GM23338 (cell line): ENCODE data around the gene SLC2A6. TPM values are rescaled to one million over a fixed set of nuclear protein-coding genes. Genes with fewer than 3 reads are reported as not detected.

Experiments
- ATAC-seq: fragments of 200-7000 bp; cut with Tn5 transposase; 3 replicates; pipeline ENCODE4 v1.9.1; 2020
- DNase-seq: peaks from one replicate; pipeline ENCODE4 v3.0.0-alpha.2; 2015; ENCODE audit warnings: low spot score
- H2AFZ ChIP-seq: fragments of 200-600 bp; sonication (generic); 2 replicates; pipeline ENCODE4 v1.8.0; 2016; ENCODE audit warnings: antibody characterized with exemption, mild to moderate bottlenecking, moderate library complexity
- H3F3A ChIP-seq: fragments of 200-600 bp; sonication (generic); replicated peaks from 2 replicates; pipeline ENCODE4 v1.8.0; 2017; ENCODE audit warnings: antibody characterized with exemption, mixed run types, low read depth
- H3K27ac ChIP-seq: fragments of 200-600 bp; sonication (generic); 2 replicates; pipeline ENCODE4 v1.6.1; 2016; ENCODE audit warnings: low read depth
- H3K27me3 ChIP-seq: fragments of 200-600 bp; sonication (generic); 2 replicates; pipeline ENCODE4 v1.8.0; 2016; ENCODE audit warnings: mild to moderate bottlenecking, mixed run types, moderate library complexity; ENCODE audit not compliant: insufficient read depth
- H3K36me3 ChIP-seq: fragments of 200-600 bp; sonication (generic); 2 replicates; pipeline ENCODE4 v1.8.0; 2016; ENCODE audit warnings: mild to moderate bottlenecking; ENCODE audit not compliant: insufficient read depth
- H3K4me1 ChIP-seq: fragments of 200-600 bp; sonication (generic); 2 replicates; pipeline ENCODE4 v1.8.0; 2016; ENCODE audit warnings: mild to moderate bottlenecking, moderate library complexity; ENCODE audit not compliant: insufficient read depth
- H3K4me2 ChIP-seq: fragments of 200-600 bp; sonication (generic); 2 replicates; pipeline ENCODE4 v1.7.1; 2017; ENCODE audit warnings: mixed run types
- H3K4me3 ChIP-seq: fragments of 200-600 bp; sonication (generic); 2 replicates; pipeline ENCODE4 v1.6.1; 2016; ENCODE audit warnings: mixed run types
- H3K79me2 ChIP-seq: fragments of 200-600 bp; sonication (generic); replicated peaks from 2 replicates; pipeline ENCODE4 v1.8.0; 2017; ENCODE audit warnings: mild to moderate bottlenecking; ENCODE audit not compliant: insufficient read depth
- H3K9me2 ChIP-seq: fragments of 200-600 bp; sonication (generic); 2 replicates; pipeline ENCODE4 v1.8.0; 2017; ENCODE audit not compliant: insufficient read depth
- H4K20me1 ChIP-seq: fragments of 200-600 bp; sonication (generic); replicated peaks from 2 replicates; pipeline ENCODE4 v1.8.0; 2017; ENCODE audit warnings: mild to moderate bottlenecking; ENCODE audit not compliant: insufficient read depth
- H3K27ac Mint-ChIP-seq: 2 replicates; pipeline ENCODE4 v1.8.0; 2020; ENCODE audit warnings: inconsistent platforms, mild to moderate bottlenecking, moderate library complexity, mixed read lengths
- H3K27me3 Mint-ChIP-seq: 3 replicates; pipeline ENCODE4 v1.8.0; 2022; ENCODE audit warnings: low read depth, mild to moderate bottlenecking, moderate library complexity, mixed read lengths, inconsistent platforms; ENCODE audit not compliant: insufficient read depth, poor library complexity
- H3K36me3 Mint-ChIP-seq: 3 replicates; pipeline ENCODE4 v1.8.0; 2021; ENCODE audit warnings: low read depth, mild to moderate bottlenecking, inconsistent platforms, moderate library complexity, mixed read lengths
- H3K4me1 Mint-ChIP-seq: 3 replicates; pipeline ENCODE4 v1.8.0; 2020; ENCODE audit warnings: mild to moderate bottlenecking, inconsistent platforms, mixed read lengths
- H3K4me3 Mint-ChIP-seq: 3 replicates; pipeline ENCODE4 v1.8.0; 2021; ENCODE audit warnings: moderate library complexity, mild to moderate bottlenecking, inconsistent platforms, mixed read lengths
- H3K9me3 Mint-ChIP-seq: 3 replicates; pipeline ENCODE4 v1.8.0; 2020; ENCODE audit warnings: moderate library complexity, mild to moderate bottlenecking, inconsistent platforms, mixed read lengths
- CREB1 ChIP-seq: fragments of 250-450 bp; sonication (Bioruptor Pico); IDR thresholded peaks from 2 replicates; pipeline ENCODE4 v1.5.0; 2020; ENCODE audit warnings: low read depth, mild to moderate bottlenecking, moderate library complexity
- ETS1 ChIP-seq: IDR thresholded peaks from 2 replicates; pipeline ENCODE4 v1.6.1; 2016; ENCODE audit warnings: antibody characterized with exemption
- EZH2 ChIP-seq: fragments of 200-600 bp; sonication (generic); IDR thresholded peaks from one replicate; pipeline ENCODE4 v1.8.0; 2017; ENCODE audit warnings: antibody characterized with exemption, mild to moderate bottlenecking, low read depth; ENCODE audit not compliant: unreplicated experiment
- EZH2phosphoT487 ChIP-seq: fragments of 200-600 bp; sonication (generic); IDR thresholded peaks from one replicate; pipeline ENCODE4 v1.8.1; 2018; ENCODE audit warnings: antibody characterized with exemption; ENCODE audit not compliant: unreplicated experiment
- JUNB ChIP-seq: IDR thresholded peaks from one replicate; pipeline ENCODE4 v1.6.1; 2016; ENCODE audit warnings: antibody characterized with exemption; ENCODE audit not compliant: unreplicated experiment
- NANOG ChIP-seq: IDR thresholded peaks from 2 replicates; pipeline ENCODE4 v1.6.1; 2016; ENCODE audit warnings: antibody characterized with exemption, borderline replicate concordance
- POLR2AphosphoS5 ChIP-seq: IDR thresholded peaks from 2 replicates; pipeline ENCODE4 v1.6.1; 2016; ENCODE audit warnings: antibody characterized with exemption, low read depth
- STAT1 ChIP-seq: IDR thresholded peaks from one replicate; pipeline ENCODE4 v1.6.1; 2016; ENCODE audit warnings: antibody characterized with exemption; ENCODE audit not compliant: unreplicated experiment
- ZNF114 ChIP-seq: fragments of 250-450 bp; sonication (Bioruptor Pico); IDR thresholded peaks from 2 replicates; pipeline ENCODE4 v1.5.0; 2020; ENCODE audit warnings: mild to moderate bottlenecking, moderate library complexity
- ZNF331 ChIP-seq: fragments of 250-450 bp; sonication (Bioruptor Pico); IDR thresholded peaks from 2 replicates; pipeline ENCODE4 v1.5.0; 2020; ENCODE audit warnings: low read depth, mild to moderate bottlenecking, moderate library complexity
- polyA plus RNA-seq: library from polyadenylated mRNA; unstranded; fragments of >200 nt; fragmentation: Nextera tagmentation; extraction: Ambion mirVana; gene quantifications from 2 replicates; pipeline ENCODE4 v1.2.1, GENCODE V29; 2016
- total RNA-seq: library from RNA; depleted of rRNA; stranded (reverse); fragments of >200 nt; shearing (Covaris generic); gene quantifications from 2 replicates; pipeline ENCODE4 v1.2.3, GENCODE V29; 2014
- TF ChIP-seq, protein P1 (sequence below): IDR thresholded peaks from one replicate; pipeline ENCODE4 v1.6.1; 2018; ENCODE audit warnings: antibody characterized with exemption; ENCODE audit not compliant: unreplicated experiment
- TF ChIP-seq, protein P2 (sequence below), 2 experiments: fragments of 200-600 bp in 1 of 2; sonication (generic) in 1 of 2; conservative IDR thresholded peaks; 2 replicates each; pipeline versions ENCODE4 v1.5.1 to v1.6.1; 2016 to 2017; ENCODE audit warnings: antibody characterized with exemption in 2 of 2, low read depth in 2 of 2, mild to moderate bottlenecking in 2 of 2, moderate library complexity in 1 of 2
- TF ChIP-seq, protein P3 (sequence below): fragments of 250-450 bp; sonication (Bioruptor Pico); IDR thresholded peaks from 2 replicates; pipeline ENCODE4 v1.5.0; 2020; ENCODE audit warnings: mild to moderate bottlenecking, moderate library complexity

SLC2A6 gene
- total and polyA plus RNA-seq, 2 experiments from 2014 or later: 17.5 to 39.3 TPM

DNA sequence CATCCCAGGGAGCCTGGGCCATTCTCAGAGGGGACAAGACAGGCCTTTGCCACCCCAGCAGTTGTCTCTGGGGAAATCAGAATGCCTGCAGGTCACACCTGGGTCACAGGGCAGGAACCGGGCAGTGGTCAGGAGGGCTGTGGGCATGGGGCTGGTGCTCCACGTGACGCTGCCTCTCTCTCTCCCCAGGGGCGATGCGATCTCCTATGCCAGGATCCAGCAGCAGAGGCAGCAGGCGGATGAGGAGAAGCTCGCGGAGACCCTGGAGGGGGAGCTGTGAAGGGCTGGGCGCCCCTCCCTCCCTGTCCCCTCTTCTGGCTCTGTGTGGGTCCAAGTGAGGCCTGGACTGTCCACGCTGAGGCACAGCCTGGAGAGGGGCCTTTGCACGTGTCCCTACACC, 10.5 kb downstream of the SLC2A6 start:
- peaks cover 7% of the 10 kb centered on the region for H3K27me3 Mint-ChIP-seq
- H3K9me3 Mint-ChIP-seq: no peaks in the 10 kb centered on the region
- H4K20me1 ChIP-seq: peaks cover 11% of the 10 kb centered on the region; the same call in 1 of the 2 replicates
- H3K4me2 ChIP-seq: no peak overlapping the region
- ATAC-seq: no peak
- H3K79me2 ChIP-seq: no peaks in the 10 kb centered on the region
- no peak overlapping the region for H3K4me3 Mint-ChIP-seq
- no peaks in the 10 kb centered on the region for H3K27me3 ChIP-seq
- no peaks in the 10 kb centered on the region for H3K4me1 ChIP-seq
- H3K36me3 ChIP-seq: peaks cover 3% of the 10 kb centered on the region; the same call in 1 of the 2 replicates
- H3K27ac ChIP-seq: no peak overlapping the region
- H2AFZ ChIP-seq: no peak overlapping the region
- no peaks in the 10 kb centered on the region for H3K9me2 ChIP-seq
- no peak for DNase-seq
- H3F3A ChIP-seq: peaks cover 6% of the 10 kb centered on the region
- no peak overlapping the region for H3K4me3 ChIP-seq
- TF ChIP-seq, protein P1, sequence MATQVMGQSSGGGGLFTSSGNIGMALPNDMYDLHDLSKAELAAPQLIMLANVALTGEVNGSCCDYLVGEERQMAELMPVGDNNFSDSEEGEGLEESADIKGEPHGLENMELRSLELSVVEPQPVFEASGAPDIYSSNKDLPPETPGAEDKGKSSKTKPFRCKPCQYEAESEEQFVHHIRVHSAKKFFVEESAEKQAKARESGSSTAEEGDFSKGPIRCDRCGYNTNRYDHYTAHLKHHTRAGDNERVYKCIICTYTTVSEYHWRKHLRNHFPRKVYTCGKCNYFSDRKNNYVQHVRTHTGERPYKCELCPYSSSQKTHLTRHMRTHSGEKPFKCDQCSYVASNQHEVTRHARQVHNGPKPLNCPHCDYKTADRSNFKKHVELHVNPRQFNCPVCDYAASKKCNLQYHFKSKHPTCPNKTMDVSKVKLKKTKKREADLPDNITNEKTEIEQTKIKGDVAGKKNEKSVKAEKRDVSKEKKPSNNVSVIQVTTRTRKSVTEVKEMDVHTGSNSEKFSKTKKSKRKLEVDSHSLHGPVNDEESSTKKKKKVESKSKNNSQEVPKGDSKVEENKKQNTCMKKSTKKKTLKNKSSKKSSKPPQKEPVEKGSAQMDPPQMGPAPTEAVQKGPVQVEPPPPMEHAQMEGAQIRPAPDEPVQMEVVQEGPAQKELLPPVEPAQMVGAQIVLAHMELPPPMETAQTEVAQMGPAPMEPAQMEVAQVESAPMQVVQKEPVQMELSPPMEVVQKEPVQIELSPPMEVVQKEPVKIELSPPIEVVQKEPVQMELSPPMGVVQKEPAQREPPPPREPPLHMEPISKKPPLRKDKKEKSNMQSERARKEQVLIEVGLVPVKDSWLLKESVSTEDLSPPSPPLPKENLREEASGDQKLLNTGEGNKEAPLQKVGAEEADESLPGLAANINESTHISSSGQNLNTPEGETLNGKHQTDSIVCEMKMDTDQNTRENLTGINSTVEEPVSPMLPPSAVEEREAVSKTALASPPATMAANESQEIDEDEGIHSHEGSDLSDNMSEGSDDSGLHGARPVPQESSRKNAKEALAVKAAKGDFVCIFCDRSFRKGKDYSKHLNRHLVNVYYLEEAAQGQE: no peak
- TF ChIP-seq JUNB (no peak), STAT1 (no peak), ZNF114 (CRISPR knock-in tag) (no peak), ZNF331 (CRISPR knock-in tag) (no peak), POLR2AphosphoS5 (no peak), CREB1 (no peak), NANOG (no peak), ETS1 (no peak), EZH2phosphoT487 (no peak), EZH2 (no peak)
- TF ChIP-seq, protein P2, sequence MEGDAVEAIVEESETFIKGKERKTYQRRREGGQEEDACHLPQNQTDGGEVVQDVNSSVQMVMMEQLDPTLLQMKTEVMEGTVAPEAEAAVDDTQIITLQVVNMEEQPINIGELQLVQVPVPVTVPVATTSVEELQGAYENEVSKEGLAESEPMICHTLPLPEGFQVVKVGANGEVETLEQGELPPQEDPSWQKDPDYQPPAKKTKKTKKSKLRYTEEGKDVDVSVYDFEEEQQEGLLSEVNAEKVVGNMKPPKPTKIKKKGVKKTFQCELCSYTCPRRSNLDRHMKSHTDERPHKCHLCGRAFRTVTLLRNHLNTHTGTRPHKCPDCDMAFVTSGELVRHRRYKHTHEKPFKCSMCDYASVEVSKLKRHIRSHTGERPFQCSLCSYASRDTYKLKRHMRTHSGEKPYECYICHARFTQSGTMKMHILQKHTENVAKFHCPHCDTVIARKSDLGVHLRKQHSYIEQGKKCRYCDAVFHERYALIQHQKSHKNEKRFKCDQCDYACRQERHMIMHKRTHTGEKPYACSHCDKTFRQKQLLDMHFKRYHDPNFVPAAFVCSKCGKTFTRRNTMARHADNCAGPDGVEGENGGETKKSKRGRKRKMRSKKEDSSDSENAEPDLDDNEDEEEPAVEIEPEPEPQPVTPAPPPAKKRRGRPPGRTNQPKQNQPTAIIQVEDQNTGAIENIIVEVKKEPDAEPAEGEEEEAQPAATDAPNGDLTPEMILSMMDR (conservative IDR thresholded peaks at IDR 0.05; ENCODE audit: low read depth in 2 of 2): no peak
- TF ChIP-seq, protein P3, sequence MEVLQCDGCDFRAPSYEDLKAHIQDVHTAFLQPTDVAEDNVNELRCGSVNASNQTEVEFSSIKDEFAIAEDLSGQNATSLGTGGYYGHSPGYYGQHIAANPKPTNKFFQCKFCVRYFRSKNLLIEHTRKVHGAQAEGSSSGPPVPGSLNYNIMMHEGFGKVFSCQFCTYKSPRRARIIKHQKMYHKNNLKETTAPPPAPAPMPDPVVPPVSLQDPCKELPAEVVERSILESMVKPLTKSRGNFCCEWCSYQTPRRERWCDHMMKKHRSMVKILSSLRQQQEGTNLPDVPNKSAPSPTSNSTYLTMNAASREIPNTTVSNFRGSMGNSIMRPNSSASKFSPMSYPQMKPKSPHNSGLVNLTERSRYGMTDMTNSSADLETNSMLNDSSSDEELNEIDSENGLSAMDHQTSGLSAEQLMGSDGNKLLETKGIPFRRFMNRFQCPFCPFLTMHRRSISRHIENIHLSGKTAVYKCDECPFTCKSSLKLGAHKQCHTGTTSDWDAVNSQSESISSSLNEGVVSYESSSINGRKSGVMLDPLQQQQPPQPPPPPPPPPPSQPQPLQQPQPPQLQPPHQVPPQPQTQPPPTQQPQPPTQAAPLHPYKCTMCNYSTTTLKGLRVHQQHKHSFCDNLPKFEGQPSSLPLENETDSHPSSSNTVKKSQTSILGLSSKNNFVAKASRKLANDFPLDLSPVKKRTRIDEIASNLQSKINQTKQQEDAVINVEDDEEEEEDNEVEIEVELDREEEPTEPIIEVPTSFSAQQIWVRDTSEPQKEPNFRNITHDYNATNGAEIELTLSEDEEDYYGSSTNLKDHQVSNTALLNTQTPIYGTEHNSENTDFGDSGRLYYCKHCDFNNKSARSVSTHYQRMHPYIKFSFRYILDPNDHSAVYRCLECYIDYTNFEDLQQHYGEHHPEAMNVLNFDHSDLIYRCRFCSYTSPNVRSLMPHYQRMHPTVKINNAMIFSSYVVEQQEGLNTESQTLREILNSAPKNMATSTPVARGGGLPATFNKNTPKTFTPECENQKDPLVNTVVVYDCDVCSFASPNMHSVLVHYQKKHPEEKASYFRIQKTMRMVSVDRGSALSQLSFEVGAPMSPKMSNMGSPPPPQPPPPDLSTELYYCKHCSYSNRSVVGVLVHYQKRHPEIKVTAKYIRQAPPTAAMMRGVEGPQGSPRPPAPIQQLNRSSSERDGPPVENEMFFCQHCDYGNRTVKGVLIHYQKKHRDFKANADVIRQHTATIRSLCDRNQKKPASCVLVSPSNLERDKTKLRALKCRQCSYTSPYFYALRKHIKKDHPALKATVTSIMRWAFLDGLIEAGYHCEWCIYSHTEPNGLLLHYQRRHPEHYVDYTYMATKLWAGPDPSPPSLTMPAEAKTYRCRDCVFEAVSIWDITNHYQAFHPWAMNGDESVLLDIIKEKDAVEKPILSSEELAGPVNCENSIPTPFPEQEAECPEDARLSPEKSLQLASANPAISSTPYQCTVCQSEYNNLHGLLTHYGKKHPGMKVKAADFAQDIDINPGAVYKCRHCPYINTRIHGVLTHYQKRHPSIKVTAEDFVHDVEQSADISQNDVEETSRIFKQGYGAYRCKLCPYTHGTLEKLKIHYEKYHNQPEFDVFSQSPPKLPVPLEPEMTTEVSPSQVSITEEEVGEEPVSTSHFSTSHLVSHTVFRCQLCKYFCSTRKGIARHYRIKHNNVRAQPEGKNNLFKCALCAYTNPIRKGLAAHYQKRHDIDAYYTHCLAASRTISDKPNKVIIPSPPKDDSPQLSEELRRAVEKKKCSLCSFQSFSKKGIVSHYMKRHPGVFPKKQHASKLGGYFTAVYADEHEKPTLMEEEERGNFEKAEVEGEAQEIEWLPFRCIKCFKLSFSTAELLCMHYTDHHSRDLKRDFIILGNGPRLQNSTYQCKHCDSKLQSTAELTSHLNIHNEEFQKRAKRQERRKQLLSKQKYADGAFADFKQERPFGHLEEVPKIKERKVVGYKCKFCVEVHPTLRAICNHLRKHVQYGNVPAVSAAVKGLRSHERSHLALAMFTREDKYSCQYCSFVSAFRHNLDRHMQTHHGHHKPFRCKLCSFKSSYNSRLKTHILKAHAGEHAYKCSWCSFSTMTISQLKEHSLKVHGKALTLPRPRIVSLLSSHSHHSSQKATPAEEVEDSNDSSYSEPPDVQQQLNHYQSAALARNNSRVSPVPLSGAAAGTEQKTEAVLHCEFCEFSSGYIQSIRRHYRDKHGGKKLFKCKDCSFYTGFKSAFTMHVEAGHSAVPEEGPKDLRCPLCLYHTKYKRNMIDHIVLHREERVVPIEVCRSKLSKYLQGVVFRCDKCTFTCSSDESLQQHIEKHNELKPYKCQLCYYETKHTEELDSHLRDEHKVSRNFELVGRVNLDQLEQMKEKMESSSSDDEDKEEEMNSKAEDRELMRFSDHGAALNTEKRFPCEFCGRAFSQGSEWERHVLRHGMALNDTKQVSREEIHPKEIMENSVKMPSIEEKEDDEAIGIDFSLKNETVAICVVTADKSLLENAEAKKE (CRISPR knock-in tag): no peak
- H3K27ac Mint-ChIP-seq: no peak overlapping the region
- H3K4me1 Mint-ChIP-seq: peaks cover 2% of the 10 kb centered on the region; the same call in 1 of the 3 replicates
- peaks cover 10% of the 10 kb centered on the region; the same call in 2 of the 3 replicates for H3K36me3 Mint-ChIP-seq
